Tibial artery (tissue), 4 donors: ENCODE data around the gene REG1A.

Experiments
- DNase-seq, 2 donors: peaks; one replicate each; pipeline ENCODE4 v3.0.0-alpha.2; 2019
- H3K27ac ChIP-seq, 2 donors: fragments of 200-600 bp; sonication (generic) in 1 of 2; 1 replicate in 1 of 2; 2 replicates in 1 of 2; pipeline ENCODE4 v1.5.1; 2018 to 2019; ENCODE audit warnings: mild to moderate bottlenecking in 1 of 2
- H3K27me3 ChIP-seq, 2 donors: fragments of 200-600 bp; sonication (generic) in 1 of 2; one replicate each; pipeline versions ENCODE4 v1.5.1 to v1.6.0; 2016 to 2019
- H3K36me3 ChIP-seq, 3 donors: fragments of 200-600 bp; sonication (generic) in 2 of 3; one replicate each; pipeline ENCODE4 v1.5.1; 2016 to 2019; ENCODE audit warnings: mild to moderate bottlenecking in 2 of 3
- H3K4me1 ChIP-seq, 4 donors: fragments of 200-600 bp; sonication (generic) in 2 of 4; 1 replicate in 3 of 4; 2 replicates in 1 of 4; pipeline ENCODE4 v1.5.1; 2016 to 2019
- H3K4me3 ChIP-seq, 2 donors: fragments of 200-600 bp; sonication (generic) in 1 of 2; 1 replicate in 1 of 2; 2 replicates in 1 of 2; pipeline ENCODE4 v1.5.1; 2018 to 2019; ENCODE audit warnings: mild to moderate bottlenecking in 2 of 2
- H3K9me3 ChIP-seq, 3 donors: fragments of 200-600 bp; sonication (generic) in 1 of 3; one replicate each; pipeline ENCODE4 v1.5.1; 2016 to 2019
- intact Hi-C: fragments of 100-400 bp; cut with DNase I; formaldehyde crosslinking; loops from one replicate; pipeline ENCODE4 v1.15.0; 2023; ENCODE audit warnings: low total_unique reads
- TF ChIP-seq, protein P1 (sequence below), 2 experiments: fragments of 200-600 bp in 1 of 2; fragments of 450-650 bp in 1 of 2; IDR thresholded peaks; one replicate each; pipeline ENCODE4 v1.5.1; 2017 to 2019; ENCODE audit warnings: antibody characterized with exemption in 2 of 2, mild to moderate bottlenecking in 1 of 2, moderate library complexity in 1 of 2

The REG1A gene

DNA sequence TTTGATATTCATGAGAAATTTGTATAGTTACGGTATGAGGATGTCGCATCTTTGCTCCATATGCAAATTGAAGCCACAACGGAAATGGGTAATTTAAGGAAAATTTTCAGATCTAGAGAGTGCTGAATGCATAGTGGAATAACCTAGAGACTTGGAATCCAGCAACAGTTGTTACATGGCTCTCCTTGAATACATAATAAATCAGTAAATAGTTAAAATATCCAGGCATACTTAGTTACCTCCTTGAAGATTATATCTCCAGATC, 5.4 kb downstream of the REG1A start:
- H3K4me3 ChIP-seq, result no peak overlapping the region
- no peaks in the 10 kb centered on the region for H3K36me3 ChIP-seq
- no peaks in the 10 kb centered on the region for H3K4me1 ChIP-seq
- TF ChIP-seq, protein P1, sequence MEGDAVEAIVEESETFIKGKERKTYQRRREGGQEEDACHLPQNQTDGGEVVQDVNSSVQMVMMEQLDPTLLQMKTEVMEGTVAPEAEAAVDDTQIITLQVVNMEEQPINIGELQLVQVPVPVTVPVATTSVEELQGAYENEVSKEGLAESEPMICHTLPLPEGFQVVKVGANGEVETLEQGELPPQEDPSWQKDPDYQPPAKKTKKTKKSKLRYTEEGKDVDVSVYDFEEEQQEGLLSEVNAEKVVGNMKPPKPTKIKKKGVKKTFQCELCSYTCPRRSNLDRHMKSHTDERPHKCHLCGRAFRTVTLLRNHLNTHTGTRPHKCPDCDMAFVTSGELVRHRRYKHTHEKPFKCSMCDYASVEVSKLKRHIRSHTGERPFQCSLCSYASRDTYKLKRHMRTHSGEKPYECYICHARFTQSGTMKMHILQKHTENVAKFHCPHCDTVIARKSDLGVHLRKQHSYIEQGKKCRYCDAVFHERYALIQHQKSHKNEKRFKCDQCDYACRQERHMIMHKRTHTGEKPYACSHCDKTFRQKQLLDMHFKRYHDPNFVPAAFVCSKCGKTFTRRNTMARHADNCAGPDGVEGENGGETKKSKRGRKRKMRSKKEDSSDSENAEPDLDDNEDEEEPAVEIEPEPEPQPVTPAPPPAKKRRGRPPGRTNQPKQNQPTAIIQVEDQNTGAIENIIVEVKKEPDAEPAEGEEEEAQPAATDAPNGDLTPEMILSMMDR (IDR thresholded peaks at IDR 0.05), result no peak
- H3K27me3 ChIP-seq, result no peaks in the 10 kb centered on the region
- H3K9me3 ChIP-seq, result no peaks in the 10 kb centered on the region
- intact Hi-C loops, result no loop called here
- DNase-seq, result no peak
- H3K27ac ChIP-seq, result no peak overlapping the region

DNA sequence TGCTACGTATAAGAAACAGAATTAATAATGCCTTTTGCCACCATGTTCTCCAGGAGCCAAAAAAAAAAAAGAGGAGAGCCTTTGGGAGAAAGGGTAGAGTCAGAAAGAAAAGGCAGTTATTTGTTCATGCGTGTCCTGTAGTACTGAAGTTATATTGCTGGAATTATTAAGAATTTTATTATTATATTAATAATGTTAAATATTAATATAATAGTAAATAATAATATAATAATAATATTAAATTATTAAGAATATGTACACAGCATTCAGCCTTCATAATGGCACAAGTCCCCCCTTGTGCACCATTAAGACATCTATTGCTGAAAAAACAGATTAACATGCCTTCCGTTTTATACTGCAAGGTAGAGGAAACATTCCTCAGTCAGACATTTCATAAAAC, 8.1 kb downstream of the REG1A start:
- Histone ChIP-seq H3K4me1 (no peaks in the 10 kb centered on the region), H3K4me3 (no peak overlapping the region), H3K27me3 (no peaks in the 10 kb centered on the region), H3K27ac (no peak overlapping the region), H3K36me3 (no peaks in the 10 kb centered on the region), H3K9me3 (no peaks in the 10 kb centered on the region)
- DNase-seq, result no peak
- TF ChIP-seq, protein P1 (IDR thresholded peaks at IDR 0.05), result no peak
- intact Hi-C loops, result no loop called here

DNA sequence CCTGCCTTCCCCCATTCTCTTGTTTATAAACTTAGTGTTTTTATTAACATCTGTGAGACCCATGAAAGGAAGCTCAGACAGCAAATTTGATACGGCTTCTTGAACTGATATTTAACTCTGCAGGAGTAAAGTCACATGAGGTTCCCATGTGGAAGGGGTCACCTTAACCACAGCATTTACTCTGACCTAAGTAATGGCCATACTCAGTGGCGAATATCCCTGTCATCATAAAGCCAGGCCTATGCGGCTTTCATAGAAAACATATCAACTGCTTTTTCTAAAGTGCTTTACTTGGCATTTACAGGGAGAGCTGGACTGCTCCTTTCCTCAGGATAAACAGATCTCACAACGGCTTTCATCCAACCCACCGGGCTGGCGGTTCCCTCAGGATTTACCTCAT, 9.0 kb downstream of the REG1A start:
- Histone ChIP-seq H3K4me1 (no peaks in the 10 kb centered on the region), H3K4me3 (no peak overlapping the region), H3K9me3 (no peaks in the 10 kb centered on the region), H3K27ac (no peak overlapping the region), H3K27me3 (no peaks in the 10 kb centered on the region), H3K36me3 (no peaks in the 10 kb centered on the region)
- no peak for DNase-seq
- TF ChIP-seq, protein P1 (IDR thresholded peaks at IDR 0.05), result no peak
- intact Hi-C loops, result no loop called here

DNA sequence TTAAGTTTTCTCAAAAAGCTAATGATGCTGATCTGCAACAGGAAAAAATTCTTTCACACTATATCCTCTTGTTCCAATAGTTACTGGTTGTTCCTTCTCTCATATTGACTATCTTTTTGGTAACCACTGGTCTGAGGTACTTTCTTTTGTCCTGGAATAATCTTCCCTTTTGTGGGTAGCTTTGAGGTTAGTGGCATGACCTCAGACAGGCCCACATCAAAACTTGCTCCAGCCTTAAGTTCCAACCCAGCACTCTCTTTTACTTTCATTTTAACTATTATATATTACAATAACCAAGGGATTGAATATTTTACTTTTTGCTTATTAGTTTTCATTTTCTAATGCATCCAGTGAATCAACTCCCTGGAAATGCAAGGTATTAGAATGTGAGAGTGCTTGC, 9.5 kb downstream of the REG1A start:
- Histone ChIP-seq H3K36me3 (no peaks in the 10 kb centered on the region), H3K4me3 (no peak overlapping the region), H3K4me1 (no peaks in the 10 kb centered on the region), H3K27ac (no peak overlapping the region), H3K9me3 (no peaks in the 10 kb centered on the region), H3K27me3 (no peaks in the 10 kb centered on the region)
- intact Hi-C loops, result no loop called here
- TF ChIP-seq, protein P1 (IDR thresholded peaks at IDR 0.05), result no peak
- no peak for DNase-seq

DNA sequence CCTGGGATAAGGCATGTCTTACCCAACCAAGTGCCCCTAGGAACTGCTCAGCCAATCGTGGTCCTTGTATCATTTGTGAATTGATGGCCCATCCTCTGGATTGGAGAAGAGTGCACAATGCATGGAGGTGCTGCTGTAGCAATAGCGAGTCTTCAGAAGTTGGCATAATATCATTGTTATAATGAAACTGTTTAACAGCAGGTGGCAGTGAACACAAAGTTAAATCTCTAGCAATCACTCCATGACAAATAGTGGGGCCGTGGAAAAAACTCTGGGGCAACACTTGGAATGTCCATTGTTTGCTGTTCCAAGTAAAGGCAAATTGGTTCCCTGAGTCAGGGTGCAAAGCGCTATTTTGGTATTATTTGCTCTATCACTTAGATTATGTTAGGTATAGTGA, 11.4 kb downstream of the REG1A start:
- H3K27me3 ChIP-seq, result no peaks in the 10 kb centered on the region

DNA sequence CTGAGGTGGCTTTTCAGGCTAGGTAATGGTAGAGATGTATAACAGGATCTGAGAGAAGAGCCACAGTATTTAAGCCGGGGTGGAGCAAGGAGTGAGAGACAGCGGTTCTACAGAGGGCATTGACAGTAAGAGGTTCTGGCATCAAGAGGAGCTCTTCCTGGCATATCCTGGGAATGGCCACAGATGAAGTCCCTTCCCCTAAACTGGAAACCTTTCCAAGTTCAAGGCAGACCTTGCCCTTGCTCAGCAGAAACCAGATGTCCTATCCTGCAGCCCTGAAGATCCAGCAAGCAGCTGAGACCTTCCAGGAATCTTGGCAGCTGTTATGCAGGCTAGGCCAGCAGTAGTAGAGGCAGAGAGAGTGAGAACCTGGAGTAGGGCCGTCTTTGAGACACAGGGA, 18.1 kb downstream of the REG1A start:
- Histone ChIP-seq H3K27me3 (no peaks in the 10 kb centered on the region), H3K4me3 (no peak overlapping the region), H3K4me1 (no peaks in the 10 kb centered on the region), H3K9me3 (no peaks in the 10 kb centered on the region), H3K36me3 (no peaks in the 10 kb centered on the region), H3K27ac (no peak overlapping the region)
- TF ChIP-seq, protein P1 (IDR thresholded peaks at IDR 0.05), result no peak
- no peak for DNase-seq
- intact Hi-C loops, result no loop called here

More for the DNA sequence above, 11.4 kb downstream of the REG1A start:
- Histone ChIP-seq H3K4me3 (no peak overlapping the region), H3K9me3 (no peaks in the 10 kb centered on the region), H3K27ac (no peak overlapping the region), H3K36me3 (no peaks in the 10 kb centered on the region), H3K4me1 (no peaks in the 10 kb centered on the region)
- intact Hi-C loops, result no loop called here
- no peak for DNase-seq
- TF ChIP-seq, protein P1 (IDR thresholded peaks at IDR 0.05), result no peak
